ENCODE data around the gene ZNF335.

- TF ChIP-seq EZH2 (IDR thresholded peaks at IDR 0.05; ENCODE audit: low read length, missing control alignments) (no peak), CTCF (conservative IDR thresholded peaks at IDR 0.05 in 1 of 2, IDR thresholded peaks at IDR 0.05 in 1 of 2; ENCODE audit: low read depth in 1 of 2, low read length in 2 of 2) (no peak)
Observed at GRCh38 chr20:45974896-45975565, 3.0 kb upstream of the ZNF335 start.

Data from fibroblast of lung (primary cell).